SK-N-SH treated with all-trans-retinoic acid at 6 μM for 48 hours (cell line): ENCODE data around the gene PTPRD.

ENCODE experiments used
- ATAC-seq: fragments of 200-7000 bp; cut with Tn5 transposase; 3 replicates; pipeline ENCODE4 v1.9.1; 2020; ENCODE audit warnings: mild to moderate bottlenecking, moderate library complexity
- ARNTL ChIP-seq: fragments of 450-650 bp; formaldehyde crosslinking; IDR thresholded peaks from 2 replicates; pipeline ENCODE4 v1.5.0; 2020; ENCODE audit warnings: low read depth, mild to moderate bottlenecking, moderate library complexity, borderline replicate concordance
- BACH2 ChIP-seq: fragments of 250-450 bp; sonication (Bioruptor Pico); IDR thresholded peaks from 2 replicates; pipeline ENCODE4 v1.9.0; 2021; ENCODE audit warnings: mild to moderate bottlenecking, borderline replicate concordance
- CSDC2 ChIP-seq: fragments of 250-450 bp; sonication (Bioruptor Pico); IDR thresholded peaks from 2 replicates; pipeline ENCODE4 v1.5.0; 2020; ENCODE audit warnings: mild to moderate bottlenecking, moderate library complexity
- ESRRG ChIP-seq: fragments of 250-450 bp; sonication (Bioruptor Pico); IDR thresholded peaks from 2 replicates; pipeline ENCODE4 v1.6.1; 2021; ENCODE audit warnings: mild to moderate bottlenecking
- GLIS3 ChIP-seq: fragments of 250-450 bp; sonication (Bioruptor Pico); IDR thresholded peaks from 2 replicates; pipeline ENCODE4 v1.5.0; 2020; ENCODE audit warnings: mild to moderate bottlenecking, moderate library complexity
- ISL1 ChIP-seq: fragments of 250-450 bp; sonication (Bioruptor Pico); IDR thresholded peaks from 2 replicates; pipeline ENCODE4 v2.1.2; 2022; ENCODE audit warnings: mild to moderate bottlenecking, moderate library complexity
- OSR1 ChIP-seq: fragments of 250-450 bp; sonication (Bioruptor Pico); IDR thresholded peaks from 2 replicates; pipeline ENCODE4 v1.8.0; 2022; ENCODE audit warnings: moderate library complexity, mild to moderate bottlenecking, inconsistent platforms
- PPARA ChIP-seq: fragments of 250-450 bp; sonication (Bioruptor Pico); IDR thresholded peaks from 2 replicates; pipeline ENCODE4 v1.5.0; 2020; ENCODE audit warnings: mild to moderate bottlenecking, borderline replicate concordance
- RARB ChIP-seq: fragments of 250-450 bp; sonication (Bioruptor Pico); IDR thresholded peaks from 2 replicates; pipeline ENCODE4 v1.8.0; 2021; ENCODE audit warnings: mild to moderate bottlenecking, moderate library complexity
- SNAI2 ChIP-seq: fragments of 250-450 bp; sonication (Bioruptor Pico); IDR thresholded peaks from 2 replicates; pipeline ENCODE4 v1.5.0; 2020; ENCODE audit warnings: mild to moderate bottlenecking, moderate library complexity
- TCF4 ChIP-seq: fragments of 250-450 bp; sonication (Bioruptor Pico); IDR thresholded peaks from 2 replicates; pipeline ENCODE4 v1.8.0; 2021; ENCODE audit warnings: mild to moderate bottlenecking, moderate library complexity, borderline replicate concordance
- TOX ChIP-seq: fragments of 250-450 bp; sonication (Bioruptor Pico); IDR thresholded peaks from 2 replicates; pipeline ENCODE4 v1.8.0; 2021; ENCODE audit warnings: mild to moderate bottlenecking, moderate library complexity, borderline replicate concordance
- ZC3H10 ChIP-seq: fragments of 250-450 bp; sonication (Bioruptor Pico); IDR thresholded peaks from 2 replicates; pipeline ENCODE4 v1.5.1; 2021; ENCODE audit warnings: mild to moderate bottlenecking, moderate library complexity
- ZFP3 ChIP-seq: fragments of 250-450 bp; sonication (Bioruptor Pico); IDR thresholded peaks from 2 replicates; pipeline ENCODE4 v1.5.0; 2020; ENCODE audit warnings: mild to moderate bottlenecking, moderate library complexity
- ZFP30 ChIP-seq: fragments of 450-650 bp; formaldehyde crosslinking; IDR thresholded peaks from 2 replicates; pipeline ENCODE4 v1.5.0; 2022; ENCODE audit warnings: mild to moderate bottlenecking, moderate library complexity
- ZNF565 ChIP-seq: fragments of 450-650 bp; formaldehyde crosslinking; conservative IDR thresholded peaks from 2 replicates; pipeline ENCODE4 v1.5.0; 2020; ENCODE audit warnings: low read depth, mild to moderate bottlenecking, moderate library complexity
- ZNF70 ChIP-seq: fragments of 450-650 bp; formaldehyde crosslinking; IDR thresholded peaks from 2 replicates; pipeline ENCODE4 v1.5.0; 2020; ENCODE audit warnings: mild to moderate bottlenecking, moderate library complexity
- ZNF8 ChIP-seq: fragments of 450-650 bp; formaldehyde crosslinking; IDR thresholded peaks from 2 replicates; pipeline ENCODE4 v1.5.0; 2020; ENCODE audit warnings: mild to moderate bottlenecking, moderate library complexity
- TF ChIP-seq, protein P1 (sequence below): fragments of 250-450 bp; sonication (Bioruptor Pico); IDR thresholded peaks from 2 replicates; pipeline ENCODE4 v1.5.1; 2021; ENCODE audit warnings: mild to moderate bottlenecking, moderate library complexity
- TF ChIP-seq, protein P2 (sequence below): fragments of 250-450 bp; sonication (Bioruptor Pico); IDR thresholded peaks from 2 replicates; pipeline ENCODE4 v1.5.0; 2020; ENCODE audit warnings: mild to moderate bottlenecking, moderate library complexity
- TF ChIP-seq, protein P3 (sequence below): fragments of 250-450 bp; sonication (Bioruptor Pico); IDR thresholded peaks from 2 replicates; pipeline ENCODE4 v1.5.1; 2020; ENCODE audit warnings: low read depth, mild to moderate bottlenecking, moderate library complexity
- TF ChIP-seq, protein P4 (sequence below): fragments of 250-450 bp; sonication (Bioruptor Pico); IDR thresholded peaks from 2 replicates; pipeline ENCODE4 v1.8.0; 2021; ENCODE audit warnings: low read depth, mild to moderate bottlenecking, moderate library complexity, borderline replicate concordance
- TF ChIP-seq, protein P5 (sequence below): fragments of 250-450 bp; sonication (Bioruptor Pico); IDR thresholded peaks from 2 replicates; pipeline ENCODE4 v1.8.0; 2020; ENCODE audit warnings: mild to moderate bottlenecking, moderate library complexity, borderline replicate concordance

Gene PTPRD

DNA sequence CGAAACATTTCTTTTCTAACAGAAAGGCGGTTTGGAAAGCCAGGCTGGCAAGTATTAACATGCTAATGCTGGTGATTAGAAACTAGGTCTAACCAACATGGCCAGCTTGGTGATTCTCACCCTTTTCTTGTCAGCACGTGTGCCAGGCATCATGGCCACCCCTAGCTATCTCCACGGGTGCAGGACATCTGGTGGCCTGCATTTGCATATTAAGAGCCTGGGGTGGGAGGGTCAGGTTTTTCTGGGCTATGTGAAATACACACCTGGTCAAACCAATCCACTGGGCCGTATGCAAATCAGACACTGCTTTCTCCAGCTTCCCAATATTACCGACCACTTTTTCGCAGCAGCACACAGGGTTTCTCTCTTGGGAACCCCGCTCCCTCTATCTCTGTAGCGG lies 612.1 kb downstream of the PTPRD start:
- no peak for TF ChIP-seq ZNF8 (CRISPR knock-in tag)
- TF ChIP-seq ISL1 (CRISPR knock-in tag), result no peak
- no peak for TF ChIP-seq GLIS3 (CRISPR knock-in tag)
- TF ChIP-seq, protein P1, sequence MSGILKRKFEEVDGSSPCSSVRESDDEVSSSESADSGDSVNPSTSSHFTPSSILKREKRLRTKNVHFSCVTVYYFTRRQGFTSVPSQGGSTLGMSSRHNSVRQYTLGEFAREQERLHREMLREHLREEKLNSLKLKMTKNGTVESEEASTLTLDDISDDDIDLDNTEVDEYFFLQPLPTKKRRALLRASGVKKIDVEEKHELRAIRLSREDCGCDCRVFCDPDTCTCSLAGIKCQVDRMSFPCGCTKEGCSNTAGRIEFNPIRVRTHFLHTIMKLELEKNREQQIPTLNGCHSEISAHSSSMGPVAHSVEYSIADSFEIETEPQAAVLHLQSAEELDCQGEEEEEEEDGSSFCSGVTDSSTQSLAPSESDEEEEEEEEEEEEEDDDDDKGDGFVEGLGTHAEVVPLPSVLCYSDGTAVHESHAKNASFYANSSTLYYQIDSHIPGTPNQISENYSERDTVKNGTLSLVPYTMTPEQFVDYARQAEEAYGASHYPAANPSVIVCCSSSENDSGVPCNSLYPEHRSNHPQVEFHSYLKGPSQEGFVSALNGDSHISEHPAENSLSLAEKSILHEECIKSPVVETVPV (CRISPR knock-in tag), result no peak
- TF ChIP-seq, protein P2, sequence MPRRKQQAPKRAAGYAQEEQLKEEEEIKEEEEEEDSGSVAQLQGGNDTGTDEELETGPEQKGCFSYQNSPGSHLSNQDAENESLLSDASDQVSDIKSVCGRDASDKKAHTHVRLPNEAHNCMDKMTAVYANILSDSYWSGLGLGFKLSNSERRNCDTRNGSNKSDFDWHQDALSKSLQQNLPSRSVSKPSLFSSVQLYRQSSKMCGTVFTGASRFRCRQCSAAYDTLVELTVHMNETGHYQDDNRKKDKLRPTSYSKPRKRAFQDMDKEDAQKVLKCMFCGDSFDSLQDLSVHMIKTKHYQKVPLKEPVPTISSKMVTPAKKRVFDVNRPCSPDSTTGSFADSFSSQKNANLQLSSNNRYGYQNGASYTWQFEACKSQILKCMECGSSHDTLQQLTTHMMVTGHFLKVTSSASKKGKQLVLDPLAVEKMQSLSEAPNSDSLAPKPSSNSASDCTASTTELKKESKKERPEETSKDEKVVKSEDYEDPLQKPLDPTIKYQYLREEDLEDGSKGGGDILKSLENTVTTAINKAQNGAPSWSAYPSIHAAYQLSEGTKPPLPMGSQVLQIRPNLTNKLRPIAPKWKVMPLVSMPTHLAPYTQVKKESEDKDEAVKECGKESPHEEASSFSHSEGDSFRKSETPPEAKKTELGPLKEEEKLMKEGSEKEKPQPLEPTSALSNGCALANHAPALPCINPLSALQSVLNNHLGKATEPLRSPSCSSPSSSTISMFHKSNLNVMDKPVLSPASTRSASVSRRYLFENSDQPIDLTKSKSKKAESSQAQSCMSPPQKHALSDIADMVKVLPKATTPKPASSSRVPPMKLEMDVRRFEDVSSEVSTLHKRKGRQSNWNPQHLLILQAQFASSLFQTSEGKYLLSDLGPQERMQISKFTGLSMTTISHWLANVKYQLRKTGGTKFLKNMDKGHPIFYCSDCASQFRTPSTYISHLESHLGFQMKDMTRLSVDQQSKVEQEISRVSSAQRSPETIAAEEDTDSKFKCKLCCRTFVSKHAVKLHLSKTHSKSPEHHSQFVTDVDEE, result no peak
- no peak for TF ChIP-seq TCF4 (CRISPR knock-in tag)
- no peak for TF ChIP-seq ESRRG (CRISPR knock-in tag)
- TF ChIP-seq TOX (CRISPR knock-in tag), result no peak
- no peak for TF ChIP-seq ZNF70 (CRISPR knock-in tag)
- TF ChIP-seq, protein P3, sequence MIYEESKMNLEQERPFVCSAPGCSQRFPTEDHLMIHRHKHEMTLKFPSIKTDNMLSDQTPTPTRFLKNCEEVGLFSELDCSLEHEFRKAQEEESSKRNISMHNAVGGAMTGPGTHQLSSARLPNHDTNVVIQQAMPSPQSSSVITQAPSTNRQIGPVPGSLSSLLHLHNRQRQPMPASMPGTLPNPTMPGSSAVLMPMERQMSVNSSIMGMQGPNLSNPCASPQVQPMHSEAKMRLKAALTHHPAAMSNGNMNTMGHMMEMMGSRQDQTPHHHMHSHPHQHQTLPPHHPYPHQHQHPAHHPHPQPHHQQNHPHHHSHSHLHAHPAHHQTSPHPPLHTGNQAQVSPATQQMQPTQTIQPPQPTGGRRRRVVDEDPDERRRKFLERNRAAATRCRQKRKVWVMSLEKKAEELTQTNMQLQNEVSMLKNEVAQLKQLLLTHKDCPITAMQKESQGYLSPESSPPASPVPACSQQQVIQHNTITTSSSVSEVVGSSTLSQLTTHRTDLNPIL (CRISPR knock-in tag), result no peak
- no peak for TF ChIP-seq ZC3H10
- no peak for TF ChIP-seq RARB (CRISPR knock-in tag)
- TF ChIP-seq OSR1 (CRISPR knock-in tag), result no peak
- no peak for TF ChIP-seq ZNF565
- TF ChIP-seq CSDC2 (CRISPR knock-in tag), result no peak
- no peak for TF ChIP-seq ZFP3 (CRISPR knock-in tag)

DNA sequence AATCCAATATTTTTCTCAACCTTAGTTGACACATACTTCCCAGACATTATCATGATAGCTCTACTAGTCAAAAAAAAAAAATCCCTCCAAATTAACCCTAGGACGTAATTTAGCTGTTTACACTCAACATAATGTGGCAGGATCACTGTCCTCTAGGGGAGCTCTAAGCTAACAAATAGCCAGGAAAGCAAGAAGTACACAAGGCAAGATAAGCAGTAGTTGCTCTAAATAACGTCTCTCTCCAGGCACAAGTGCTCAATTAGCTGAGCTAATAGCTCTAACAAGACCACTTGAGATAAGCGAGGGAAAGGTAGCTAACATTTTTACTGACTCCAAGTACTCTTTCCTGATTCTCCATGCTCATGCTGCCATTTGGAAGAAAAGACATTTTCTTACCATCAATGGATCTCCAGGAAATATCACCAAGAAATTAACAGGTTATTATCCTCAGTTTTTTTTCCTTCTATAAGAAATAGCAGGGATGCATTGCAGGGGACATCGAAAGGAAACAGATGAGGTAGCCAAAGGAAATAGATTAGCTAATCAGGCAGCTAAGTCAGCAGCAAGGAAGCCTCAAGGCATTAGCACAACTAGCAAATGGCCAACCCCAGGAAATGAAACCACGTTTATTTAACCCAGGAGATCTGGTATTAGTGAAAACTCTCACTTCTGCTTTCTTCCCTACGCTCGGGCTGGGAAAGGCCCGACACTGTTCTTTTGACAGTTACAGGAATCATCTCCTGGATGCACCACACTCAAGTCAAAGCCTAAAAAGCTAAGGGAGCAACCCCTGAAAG lies 614.1 kb downstream of the PTPRD start:
- no peak for TF ChIP-seq ZNF565
- TF ChIP-seq ISL1 (CRISPR knock-in tag), result no peak
- no peak for TF ChIP-seq BACH2 (CRISPR knock-in tag)
- no peak for TF ChIP-seq PPARA (CRISPR knock-in tag)
- TF ChIP-seq, protein P4, sequence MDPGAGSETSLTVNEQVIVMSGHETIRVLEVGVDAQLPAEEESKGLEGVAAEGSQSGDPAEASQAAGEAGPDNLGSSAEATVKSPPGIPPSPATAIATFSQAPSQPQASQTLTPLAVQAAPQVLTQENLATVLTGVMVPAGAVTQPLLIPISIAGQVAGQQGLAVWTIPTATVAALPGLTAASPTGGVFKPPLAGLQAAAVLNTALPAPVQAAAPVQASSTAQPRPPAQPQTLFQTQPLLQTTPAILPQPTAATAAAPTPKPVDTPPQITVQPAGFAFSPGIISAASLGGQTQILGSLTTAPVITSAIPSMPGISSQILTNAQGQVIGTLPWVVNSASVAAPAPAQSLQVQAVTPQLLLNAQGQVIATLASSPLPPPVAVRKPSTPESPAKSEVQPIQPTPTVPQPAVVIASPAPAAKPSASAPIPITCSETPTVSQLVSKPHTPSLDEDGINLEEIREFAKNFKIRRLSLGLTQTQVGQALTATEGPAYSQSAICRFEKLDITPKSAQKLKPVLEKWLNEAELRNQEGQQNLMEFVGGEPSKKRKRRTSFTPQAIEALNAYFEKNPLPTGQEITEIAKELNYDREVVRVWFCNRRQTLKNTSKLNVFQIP (CRISPR knock-in tag), result no peak
- TF ChIP-seq SNAI2 (CRISPR knock-in tag), result no peak
- TF ChIP-seq, protein P2, result no peak
- no peak for TF ChIP-seq RARB (CRISPR knock-in tag)
- no peak for TF ChIP-seq ARNTL
- TF ChIP-seq ESRRG (CRISPR knock-in tag), result no peak
- no peak for TF ChIP-seq GLIS3 (CRISPR knock-in tag)
- no peak for TF ChIP-seq TOX (CRISPR knock-in tag)
- TF ChIP-seq ZC3H10, result no peak
- TF ChIP-seq ZFP30 (CRISPR knock-in tag), result no peak
- TF ChIP-seq ZFP3 (CRISPR knock-in tag), result no peak
- TF ChIP-seq, protein P5, sequence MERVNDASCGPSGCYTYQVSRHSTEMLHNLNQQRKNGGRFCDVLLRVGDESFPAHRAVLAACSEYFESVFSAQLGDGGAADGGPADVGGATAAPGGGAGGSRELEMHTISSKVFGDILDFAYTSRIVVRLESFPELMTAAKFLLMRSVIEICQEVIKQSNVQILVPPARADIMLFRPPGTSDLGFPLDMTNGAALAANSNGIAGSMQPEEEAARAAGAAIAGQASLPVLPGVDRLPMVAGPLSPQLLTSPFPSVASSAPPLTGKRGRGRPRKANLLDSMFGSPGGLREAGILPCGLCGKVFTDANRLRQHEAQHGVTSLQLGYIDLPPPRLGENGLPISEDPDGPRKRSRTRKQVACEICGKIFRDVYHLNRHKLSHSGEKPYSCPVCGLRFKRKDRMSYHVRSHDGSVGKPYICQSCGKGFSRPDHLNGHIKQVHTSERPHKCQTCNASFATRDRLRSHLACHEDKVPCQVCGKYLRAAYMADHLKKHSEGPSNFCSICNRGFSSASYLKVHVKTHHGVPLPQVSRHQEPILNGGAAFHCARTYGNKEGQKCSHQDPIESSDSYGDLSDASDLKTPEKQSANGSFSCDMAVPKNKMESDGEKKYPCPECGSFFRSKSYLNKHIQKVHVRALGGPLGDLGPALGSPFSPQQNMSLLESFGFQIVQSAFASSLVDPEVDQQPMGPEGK (CRISPR knock-in tag), result no peak
- no peak for TF ChIP-seq ZNF8 (CRISPR knock-in tag)
- ATAC-seq, result no peak

More for the DNA sequence above, 612.1 kb downstream of the PTPRD start:
- ATAC-seq, result no peak
